GM15510 (cell line): Measurements from ENCODE around the gene WDR26.

Experiments
- POLR2A ChIP-seq: IDR thresholded peaks from 3 replicates; pipeline ENCODE4 v1.6.1; 2011; ENCODE audit warnings: borderline replicate concordance; ENCODE audit not compliant: insufficient read length; ENCODE audit errors: extremely low read depth

Gene WDR26

GRCh38 chr1:224406216-224406615, 28.4 kb downstream of the WDR26 start:
- TF ChIP-seq POLR2A, result no peak

DNA sequence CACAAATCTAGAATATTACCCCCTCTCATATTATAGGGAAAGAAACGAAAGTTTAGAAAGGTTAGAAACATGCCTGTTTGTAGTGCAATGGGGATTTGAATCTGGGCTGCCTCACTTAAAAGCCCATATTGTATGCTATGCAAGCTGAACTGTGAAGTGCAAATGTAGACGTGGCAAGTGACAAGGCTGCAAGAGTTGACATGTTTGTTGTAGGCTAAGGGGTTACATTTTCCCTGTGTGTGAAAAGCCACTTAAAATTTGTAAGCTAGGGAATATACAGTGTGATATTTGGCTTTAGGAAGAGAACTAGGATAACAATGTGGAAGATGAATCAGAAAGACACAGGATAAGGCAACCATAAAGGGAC, 29.0 kb downstream of the WDR26 start:
- no peak for TF ChIP-seq POLR2A

DNA sequence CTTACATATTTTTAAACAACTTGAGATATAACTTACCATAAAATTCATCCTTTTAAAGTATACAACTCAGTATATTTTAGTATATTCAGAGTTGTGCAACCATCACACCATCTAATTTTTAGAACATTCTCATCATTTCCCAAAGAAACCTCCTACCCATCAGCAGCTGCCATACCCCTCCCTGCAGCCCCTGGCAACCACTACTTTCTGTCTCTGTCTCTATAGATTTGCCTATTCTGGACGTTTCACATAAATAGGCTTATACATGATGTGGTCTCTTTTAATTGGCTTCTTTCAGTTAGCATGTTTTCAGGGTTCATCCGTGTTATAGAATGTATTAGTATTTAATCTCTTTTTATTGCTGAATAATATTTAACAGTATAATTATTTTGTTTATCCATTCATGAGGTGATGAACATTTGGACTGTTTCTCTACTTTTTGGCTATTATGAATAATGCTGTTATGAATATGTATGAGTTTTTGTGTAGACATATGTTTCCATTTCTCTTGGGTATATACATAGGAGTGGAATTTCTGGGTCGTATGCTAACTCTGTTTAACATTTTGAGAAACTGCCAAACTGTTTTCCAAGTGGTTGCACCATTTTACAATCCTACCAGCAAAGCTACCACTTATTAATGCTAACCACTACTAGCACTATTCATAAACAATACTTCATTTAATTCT, 29.5 kb downstream of the WDR26 start:
- TF ChIP-seq POLR2A, result no peak

GRCh38 chr1:224402472-224403036, 32.0 kb downstream of the WDR26 start:
- TF ChIP-seq POLR2A, result no peak

GRCh38 chr1:224399887-224400286, 34.7 kb downstream of the WDR26 start:
- no peak for TF ChIP-seq POLR2A

DNA sequence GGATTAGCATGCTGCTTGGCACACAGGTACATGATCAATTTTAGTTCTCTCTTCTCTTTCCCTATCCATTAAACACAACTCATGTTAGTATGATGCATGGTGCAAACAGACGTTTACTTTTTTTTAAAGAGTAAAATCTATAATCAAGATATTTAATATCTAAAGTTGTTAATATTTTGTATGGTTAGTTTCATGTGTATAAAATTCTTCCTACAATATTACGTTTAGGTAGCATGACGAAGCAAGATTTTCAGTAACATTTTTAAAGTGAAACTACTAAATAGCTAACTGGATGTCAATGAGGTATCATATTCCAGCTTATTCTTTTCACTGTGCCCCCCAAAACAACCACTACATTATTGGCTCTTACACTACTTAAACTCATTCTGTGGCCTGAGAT, 41.3 kb downstream of the WDR26 start:
- TF ChIP-seq POLR2A, result no peak

- TF ChIP-seq POLR2A, result no peak
These were observed 42.0 kb downstream of the WDR26 start for GRCh38 chr1:224392411-224393249.

DNA sequence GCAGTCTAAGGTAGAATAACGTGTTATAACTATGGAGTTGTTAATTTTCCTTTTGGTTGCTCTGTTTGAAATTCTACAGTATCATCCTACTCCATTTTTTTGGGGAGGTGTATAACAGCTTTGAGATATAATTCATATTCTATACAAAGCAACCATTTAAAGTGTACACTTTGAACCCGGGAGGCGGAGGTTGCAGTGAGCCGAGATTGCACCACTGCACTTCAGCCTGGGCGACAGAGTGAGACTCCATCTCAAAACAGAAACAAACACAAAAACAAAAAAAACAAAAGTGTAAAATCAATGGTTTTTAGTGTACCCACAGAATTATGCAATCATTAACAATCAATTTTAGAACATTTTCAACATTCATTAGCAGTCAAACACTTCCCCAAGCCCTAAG, 44.1 kb downstream of the WDR26 start:
- no peak for TF ChIP-seq POLR2A

DNA sequence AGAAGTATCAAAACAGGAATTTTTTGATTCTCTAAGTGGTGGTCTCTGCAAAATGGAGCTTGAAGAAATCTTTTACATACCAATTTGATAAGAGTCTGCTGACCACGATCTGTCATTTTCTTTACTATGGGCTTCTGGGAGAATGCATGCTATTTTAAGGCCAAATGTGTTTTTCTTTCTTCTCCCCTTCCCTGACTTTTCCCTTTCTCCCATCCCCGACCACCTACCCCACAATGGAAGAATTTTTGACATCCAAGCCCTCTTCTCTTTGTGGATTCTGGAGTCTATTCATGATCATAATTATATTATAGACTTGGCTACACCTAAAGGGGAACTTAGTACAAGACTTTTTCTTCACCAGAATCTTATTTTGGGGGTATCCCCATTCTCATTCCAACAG, 46.7 kb downstream of the WDR26 start:
- no peak for TF ChIP-seq POLR2A

DNA sequence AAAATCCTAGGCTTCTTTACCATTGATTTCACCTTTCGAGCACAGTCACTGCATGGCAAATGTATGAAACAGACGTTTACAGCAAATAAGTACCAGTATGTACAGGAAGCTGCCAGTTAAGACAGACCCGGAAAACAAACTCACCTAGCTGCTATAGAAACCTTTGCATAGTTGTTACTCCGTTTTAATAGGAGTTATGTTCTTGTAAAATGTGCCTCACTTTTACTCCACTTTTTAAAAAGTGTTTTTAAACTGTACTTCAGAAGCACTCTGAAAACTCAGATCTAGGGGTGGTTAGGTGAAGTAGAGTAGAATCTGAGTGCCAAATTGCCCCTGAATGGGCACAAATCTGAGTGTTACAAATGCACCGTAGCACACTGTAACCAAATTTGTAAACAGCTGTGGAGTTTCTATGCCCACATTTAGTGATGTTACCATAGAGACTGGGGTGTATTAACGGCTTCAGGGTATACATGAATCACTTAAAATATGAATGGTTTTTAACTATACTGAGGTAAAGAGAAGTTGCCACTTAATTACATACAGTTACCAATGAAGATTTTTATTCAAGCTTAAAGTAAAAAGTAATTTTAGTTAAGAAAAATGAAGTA, 47.2 kb downstream of the WDR26 start:
- TF ChIP-seq POLR2A, result no peak

- TF ChIP-seq POLR2A, result no peak
These were observed 51.4 kb downstream of the WDR26 start for GRCh38 chr1:224383218-224383617.

DNA sequence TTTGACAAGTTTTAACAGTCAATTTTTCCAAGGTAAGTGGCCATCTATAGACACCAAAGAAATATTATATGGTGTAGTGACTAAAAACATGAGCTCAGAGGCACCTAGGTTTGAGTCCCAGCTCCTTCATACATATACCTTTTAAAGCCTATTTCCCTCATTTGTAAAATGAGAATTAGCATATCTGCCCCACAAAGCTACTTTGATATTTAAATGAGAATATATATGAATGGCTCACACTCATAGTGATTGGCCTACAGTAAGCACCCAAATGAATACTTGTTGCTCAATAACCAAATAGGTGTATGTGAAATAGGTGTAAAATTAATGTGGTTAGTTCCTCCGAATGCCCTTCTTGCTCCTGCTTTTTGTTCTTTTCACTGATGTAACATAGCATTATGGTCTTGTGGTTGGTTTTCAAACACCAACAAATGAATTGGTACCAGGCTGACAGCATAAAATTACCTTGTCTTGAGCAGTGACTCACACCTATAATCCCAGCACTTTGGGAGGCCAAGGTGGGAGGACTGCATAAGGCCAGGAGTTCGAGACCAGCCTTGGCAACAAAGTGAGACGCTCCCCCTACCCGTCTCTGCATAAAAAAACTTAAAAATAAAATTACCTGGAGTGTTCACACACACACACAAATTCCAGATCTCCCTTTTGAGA, 52.6 kb downstream of the WDR26 start:
- TF ChIP-seq POLR2A, result no peak

- TF ChIP-seq POLR2A, result no peak
These were observed 54.6 kb downstream of the WDR26 start for GRCh38 chr1:224380003-224380402.

DNA sequence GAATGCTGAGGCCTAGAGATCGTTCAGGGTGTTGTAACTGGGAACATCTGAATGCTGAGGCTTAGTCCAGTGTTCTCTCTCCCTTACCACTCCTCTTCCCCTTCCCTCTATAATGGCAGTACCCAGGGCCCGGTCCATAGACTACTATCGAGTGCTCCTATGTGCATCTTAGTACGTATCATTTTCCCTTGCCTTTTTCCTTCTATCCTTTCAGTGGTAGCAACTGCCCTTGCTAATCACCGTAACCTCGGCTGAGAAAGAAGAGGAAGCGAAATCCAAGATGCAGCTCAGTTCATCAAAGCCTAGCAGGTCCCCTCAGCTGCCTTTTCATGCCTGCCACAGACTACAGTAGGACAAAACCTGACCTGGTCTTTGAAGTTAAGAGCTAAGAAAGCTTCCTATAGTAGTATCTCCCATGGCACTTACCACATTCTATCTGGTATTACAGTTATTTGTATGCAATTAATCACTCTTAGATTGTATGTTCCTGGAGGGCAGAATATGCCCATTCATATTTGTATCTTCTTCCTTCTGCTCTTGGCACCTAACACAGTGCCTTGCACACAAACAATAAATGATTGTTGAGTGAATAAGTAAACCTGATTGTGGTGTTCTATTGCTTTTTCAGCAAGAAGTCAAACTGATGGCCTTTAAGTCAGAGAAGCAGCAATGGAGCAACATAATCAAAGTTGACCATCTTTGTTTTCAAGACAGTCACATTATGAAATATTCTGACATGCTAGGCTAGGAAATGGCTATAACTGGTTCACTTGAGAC, 55.6 kb downstream of the WDR26 start:
- TF ChIP-seq POLR2A, result no peak
